ENCODE measurements around the gene TBPL1.

GRCh38 chr6:133938533-133938932 lies 14.5 kb upstream of the TBPL1 start:
- TF ChIP-seq CTCF (IDR thresholded peaks at IDR 0.05; ENCODE audit: low read length) (no peak), EZH2 (optimal IDR thresholded peaks at IDR 0.05; ENCODE audit: low read depth, low read length) (no peak), EZH2phosphoT487 (IDR thresholded peaks at IDR 0.05; ENCODE audit: low read length) (no peak)
